Body of pancreas (tissue), 4 donors: Measurements from ENCODE around the gene USP6NL. TPM values are rescaled to one million over a fixed set of nuclear protein-coding genes. Genes with fewer than 3 reads are reported as not detected.

Source experiments
- ATAC-seq: fragments of 150-250 bp; one replicate; pipeline ENCODE4 v1.9.1; 2016
- DNase-seq, 4 donors: peaks; one replicate each; pipeline ENCODE4 v3.0.0-alpha.2; 2019
- H3K27ac ChIP-seq, 4 donors: fragments of 200-600 bp; sonication (generic); 1 replicate in 3 of 4; 2 replicates in 1 of 4; pipeline versions ENCODE4 v1.5.1 to v1.6.1; 2016 to 2019; ENCODE audit warnings: mild to moderate bottlenecking in 1 of 4, mixed read lengths in 1 of 4, moderate library complexity in 1 of 4
- H3K27me3 ChIP-seq, 2 donors: fragments of 200-600 bp; sonication (generic); one replicate each; pipeline ENCODE4 v1.6.0; 2016; ENCODE audit warnings: mild to moderate bottlenecking in 1 of 2
- H3K36me3 ChIP-seq, 2 donors: fragments of 200-600 bp; sonication (generic); replicated peaks in 1 of 2; 2 replicates each; pipeline ENCODE4 v1.5.1; 2016; ENCODE audit warnings: low read depth in 2 of 2; ENCODE audit not compliant: insufficient read depth in 1 of 2
- H3K4me1 ChIP-seq: fragments of 200-600 bp; sonication (generic); one replicate; pipeline ENCODE4 v1.6.0; 2016
- H3K4me3 ChIP-seq, 2 donors: fragments of 200-600 bp; sonication (generic); 1 replicate in 1 of 2; 2 replicates in 1 of 2; pipeline ENCODE4 v1.5.1; 2016 to 2019
- H3K9me3 ChIP-seq, 3 donors: fragments of 200-600 bp; sonication (generic); 1 replicate in 2 of 3; 2 replicates in 1 of 3; pipeline ENCODE4 v1.5.1; 2016
- CTCF ChIP-seq, 7 experiments: fragments of 450-650 bp in 4 of 7; fragments of 200-600 bp in 3 of 7; sonication (generic) in 3 of 7; IDR thresholded peaks; one replicate each; pipeline ENCODE4 v1.5.1; 2016 to 2019; ENCODE audit warnings: antibody characterized with exemption in 7 of 7
- POLR2A ChIP-seq, 3 donors: fragments of 450-650 bp; IDR thresholded peaks; one replicate each; pipeline ENCODE4 v1.6.1; 2016; ENCODE audit warnings: antibody characterized with exemption in 3 of 3, mild to moderate bottlenecking in 2 of 3
- WGBS, 2 donors: methylation state at CpG; one replicate each; pipeline ENCODE4 v1.1.5; 2017; 5-methylcytosine and 5-hydroxymethylcytosine counted together
- intact Hi-C: fragments of 100-400 bp; cut with DNase I; formaldehyde crosslinking; loops from one replicate; pipeline ENCODE4 v1.15.1; 2023
- total RNA-seq, 2 donors: library from RNA; depleted of rRNA; stranded (reverse); fragments of >200 nt; gene quantifications; one replicate each; pipeline ENCODE4 v1.1.0, GENCODE V29; 2016

The USP6NL gene
- total RNA-seq, 2 donors from 2014 or later, result 13.7 to 16.8 TPM

GRCh38 chr10:11529276-11529903 lies 82.1 kb downstream of the USP6NL start:
- TF ChIP-seq CTCF (IDR thresholded peaks at IDR 0.05) (no peak), POLR2A (IDR thresholded peaks at IDR 0.05) (no peak)
- intact Hi-C loops, result no loop called here
- H3K36me3 ChIP-seq, result no peaks in the 10 kb centered on the region
- H3K4me3 ChIP-seq, result no peak overlapping the region
- no peaks in the 10 kb centered on the region for H3K27me3 ChIP-seq
- no peak for DNase-seq
- peaks cover 6% of the 10 kb centered on the region for H3K4me1 ChIP-seq
- 83 to 85% methylated on average over 1 of the region's 1 CpG for WGBS, 2 donors
- H3K27ac ChIP-seq, result no peak overlapping the region
- H3K9me3 ChIP-seq, result no peaks in the 10 kb centered on the region
- ATAC-seq, result no peak

- no peak for DNase-seq
- ATAC-seq, result no peak
- H3K9me3 ChIP-seq, result no peaks in the 10 kb centered on the region
- H3K27me3 ChIP-seq, result no peaks in the 10 kb centered on the region
- H3K4me1 ChIP-seq, result peaks cover 6% of the 10 kb centered on the region
- intact Hi-C loops, result no loop called here
- no peaks in the 10 kb centered on the region for H3K36me3 ChIP-seq
- no peak overlapping the region for H3K27ac ChIP-seq
- WGBS, 2 donors, result 86 to 89% methylated on average over 3 of the region's 3 CpGs
- TF ChIP-seq POLR2A (IDR thresholded peaks at IDR 0.05), result no peak
- TF ChIP-seq CTCF (IDR thresholded peaks at IDR 0.05), result no peak
- H3K4me3 ChIP-seq, result no peak overlapping the region
Observed at GRCh38 chr10:11528286-11528685, 83.2 kb downstream of the USP6NL start.

GRCh38 chr10:11527691-11528255 lies 83.7 kb downstream of the USP6NL start:
- no peak for TF ChIP-seq CTCF (IDR thresholded peaks at IDR 0.05)
- no peak for TF ChIP-seq POLR2A (IDR thresholded peaks at IDR 0.05)
- WGBS, 2 donors, result 46 to 51% methylated on average over 4 of the region's 4 CpGs
- no peak overlapping the region for H3K27ac ChIP-seq

GRCh38 chr10:11527068-11527467 lies 84.4 kb downstream of the USP6NL start:
- no peak for TF ChIP-seq CTCF (IDR thresholded peaks at IDR 0.05)
- no peak for TF ChIP-seq POLR2A (IDR thresholded peaks at IDR 0.05)
- Histone ChIP-seq H3K36me3 (no peaks in the 10 kb centered on the region), H3K4me3 (no peak overlapping the region), H3K4me1 (peaks cover 3% of the 10 kb centered on the region), H3K27ac (no peak overlapping the region), H3K9me3 (no peaks in the 10 kb centered on the region), H3K27me3 (no peaks in the 10 kb centered on the region)
- WGBS, 2 donors, result 93 to 96% methylated on average over 4 of the region's 4 CpGs
- intact Hi-C loops, result no loop called here
- ATAC-seq (no peak), DNase-seq (no peak)

More at GRCh38 chr10:11527691-11528255, 83.7 kb downstream of the USP6NL start:
- intact Hi-C loops, result no loop called here
- ATAC-seq, result no peak
- Histone ChIP-seq H3K4me3 (no peak overlapping the region), H3K36me3 (no peaks in the 10 kb centered on the region), H3K27me3 (no peaks in the 10 kb centered on the region), H3K9me3 (no peaks in the 10 kb centered on the region), H3K4me1 (peaks cover 6% of the 10 kb centered on the region)
- DNase-seq, result no peak

- Histone ChIP-seq H3K36me3 (no peaks in the 10 kb centered on the region), H3K27me3 (no peaks in the 10 kb centered on the region), H3K4me1 (peaks cover 7% of the 10 kb centered on the region), H3K9me3 (no peaks in the 10 kb centered on the region), H3K4me3 (no peak overlapping the region), H3K27ac (no peak overlapping the region)
- intact Hi-C loops, result no loop called here
- TF ChIP-seq CTCF (IDR thresholded peaks at IDR 0.05), result no peak
- TF ChIP-seq POLR2A (IDR thresholded peaks at IDR 0.05), result no peak
- DNase-seq (peak in 3 of 4 donors; percentile 26 to 39 (median 36)), ATAC-seq (no peak)
- WGBS, 2 donors, result 76 to 81% methylated on average over 6 of the region's 6 CpGs
Observed at GRCh38 chr10:11525503-11525902, 85.9 kb downstream of the USP6NL start.
